A204.1 (cell line): ENCODE data around the gene HEXIM2.
"Not testable (repeated sequence)": the region's sequence is repeated elsewhere in the genome, so short reads cannot be mapped to it uniquely, and the experiment has no call there.

Experiments
- FAIRE-seq: peaks from 2 replicates; lab custom pipeline; 2012; peaks lifted over from hg19 to GRCh38; lab: Jason Lieb, UNC

Gene HEXIM2

GRCh38 chr17:45161288-45162024, at the start of gene HEXIM2:
HEXIM2 (plus strand) TSS chr17:45161875; CDS start chr17:45162794, 919 bp downstream.
- peak; percentile 99 for FAIRE-seq

- FAIRE-seq = no peak
These were observed 48.9 kb upstream of the HEXIM2 start for GRCh38 chr17:45112559-45113423.

- FAIRE-seq = no peak
These were observed 48.3 kb upstream of the HEXIM2 start for GRCh38 chr17:45113424-45113754.

- FAIRE-seq = no peak
These were observed 47.4 kb upstream of the HEXIM2 start for GRCh38 chr17:45114117-45114932.

- FAIRE-seq = no peak
These were observed 46.6 kb upstream of the HEXIM2 start for GRCh38 chr17:45115015-45115625.

GRCh38 chr17:45115871-45116270, 45.8 kb upstream of the HEXIM2 start:
- FAIRE-seq = no peak

- no peak for FAIRE-seq
These were observed 45.1 kb upstream of the HEXIM2 start for GRCh38 chr17:45116434-45117016.

- no peak for FAIRE-seq
These were observed 44.3 kb upstream of the HEXIM2 start for GRCh38 chr17:45117334-45117733.

GRCh38 chr17:45117848-45118646, 43.6 kb upstream of the HEXIM2 start:
- no peak for FAIRE-seq

GRCh38 chr17:45118691-45119090, 43.0 kb upstream of the HEXIM2 start:
- no peak for FAIRE-seq

GRCh38 chr17:45119964-45120363, 41.7 kb upstream of the HEXIM2 start:
- no peak for FAIRE-seq

GRCh38 chr17:45120558-45120957, 41.1 kb upstream of the HEXIM2 start:
- FAIRE-seq = no peak

- no peak for FAIRE-seq
These were observed 40.6 kb upstream of the HEXIM2 start for GRCh38 chr17:45121055-45121454.

GRCh38 chr17:45123076-45123770, 38.5 kb upstream of the HEXIM2 start:
- FAIRE-seq = no peak

GRCh38 chr17:45123930-45124796, 37.5 kb upstream of the HEXIM2 start:
- FAIRE-seq = no peak

GRCh38 chr17:45124797-45125122, 36.9 kb upstream of the HEXIM2 start:
- FAIRE-seq = not testable (repeated sequence)

- FAIRE-seq = no peak
These were observed 36.2 kb upstream of the HEXIM2 start for GRCh38 chr17:45125509-45125908.

- FAIRE-seq = no peak
These were observed 34.5 kb upstream of the HEXIM2 start for GRCh38 chr17:45127207-45127547.

GRCh38 chr17:45127548-45128300, 34.0 kb upstream of the HEXIM2 start:
- FAIRE-seq = no peak
